Prostate gland (tissue), 2 donors: ENCODE results near the gene MAML2. TPM values are rescaled to one million over a fixed set of nuclear protein-coding genes. Genes with fewer than 3 reads are reported as not detected.

Experiments
- DNase-seq: peaks from one replicate; pipeline ENCODE4 v3.0.0-alpha.2; 2019; ENCODE audit warnings: low spot score
- H3K27ac ChIP-seq, 2 donors: fragments of 200-600 bp; sonication (generic); 2 replicates each; pipeline ENCODE4 v1.5.1; 2017 to 2019
- H3K27me3 ChIP-seq: fragments of 200-600 bp; sonication (generic); replicated peaks from 2 replicates; pipeline ENCODE4 v1.5.1; 2019; ENCODE audit not compliant: insufficient read depth
- H3K36me3 ChIP-seq, 2 donors: fragments of 200-600 bp; sonication (generic); 1 replicate in 1 of 2; 2 replicates in 1 of 2; pipeline versions ENCODE4 v1.5.1 to v1.8.1; 2017 to 2019
- H3K4me1 ChIP-seq: fragments of 200-600 bp; sonication (generic); replicated peaks from 2 replicates; pipeline ENCODE4 v1.5.1; 2019
- H3K4me3 ChIP-seq, 2 donors: fragments of 200-600 bp; sonication (generic); 2 replicates each; pipeline ENCODE4 v1.5.1; 2017 to 2019
- H3K9me3 ChIP-seq: fragments of 200-600 bp; sonication (generic); 2 replicates; pipeline ENCODE4 v1.5.1; 2017
- CTCF ChIP-seq, 4 experiments: fragments of 200-600 bp in 2 of 4; fragments of 450-650 bp in 2 of 4; sonication (generic) in 2 of 4; IDR thresholded peaks; 1 replicate in 3 of 4; 2 replicates in 1 of 4; pipeline ENCODE4 v1.5.1; 2016 to 2019; ENCODE audit warnings: antibody characterized with exemption in 4 of 4, mild to moderate bottlenecking in 2 of 4, moderate library complexity in 2 of 4
- POLR2A ChIP-seq: fragments of 450-650 bp; IDR thresholded peaks from one replicate; pipeline ENCODE4 v1.6.1; 2016; ENCODE audit warnings: antibody characterized with exemption, mild to moderate bottlenecking
- POLR2AphosphoS5 ChIP-seq: sonication (generic); formaldehyde crosslinking; IDR thresholded peaks from one replicate; pipeline ENCODE4 v1.6.1; 2017; ENCODE audit warnings: antibody characterized with exemption
- WGBS: methylation state at CpG from one replicate; pipeline ENCODE4 v1.1.5; 2018; 5-methylcytosine and 5-hydroxymethylcytosine counted together
- intact Hi-C: fragments of 100-400 bp; cut with DNase I; formaldehyde crosslinking; loops from one replicate; pipeline ENCODE4 v1.14.2; 2022
- total RNA-seq, 2 donors: library from RNA; depleted of rRNA; stranded (reverse); fragments of >200 nt; gene quantifications; one replicate each; pipeline ENCODE4 v1.1.0, GENCODE V29; 2016

MAML2 gene
- total RNA-seq, 2 donors from 2014 or later: 28.9 to 30.4 TPM

DNA sequence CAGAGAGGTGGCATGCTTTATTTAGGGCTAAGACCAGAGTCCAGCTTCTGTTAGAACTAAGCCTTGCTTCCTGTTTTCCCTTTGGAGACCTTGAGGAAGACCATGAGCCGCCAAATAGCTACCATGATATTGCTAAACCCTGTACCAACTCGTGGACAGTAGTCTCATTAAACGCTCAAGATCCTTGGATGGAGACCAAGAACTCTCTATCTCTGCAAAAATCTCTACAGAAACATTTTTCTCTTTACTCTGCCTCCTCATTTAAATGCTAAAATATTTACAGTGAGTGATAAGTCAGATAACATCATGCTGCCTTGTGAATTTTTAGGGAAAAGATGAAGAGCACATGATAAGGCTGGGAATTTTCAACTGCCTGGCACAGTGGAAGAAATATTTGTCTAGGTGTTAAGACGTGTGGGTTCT is 197.8 kb downstream of the MAML2 start:
- DNase-seq: peak; percentile 80
- TF ChIP-seq POLR2AphosphoS5 (peak; percentile 88), CTCF (IDR thresholded peaks at IDR 0.05) (no peak), POLR2A (no peak)
- no peaks in the 10 kb centered on the region for H3K36me3 ChIP-seq
- H3K9me3 ChIP-seq: no peaks in the 10 kb centered on the region
- intact Hi-C loops: no loop called here
- H3K27ac ChIP-seq: peak overlapping the region; percentile 53 to 66
- WGBS: 9% methylated on average over 4 of the region's 4 CpGs
- no peaks in the 10 kb centered on the region for H3K27me3 ChIP-seq
- H3K4me3 ChIP-seq: no peak overlapping the region
- H3K4me1 ChIP-seq: peaks cover 18% of the 10 kb centered on the region

GRCh38 chr11:96144553-96144952 is 198.4 kb downstream of the MAML2 start:
- Histone ChIP-seq H3K27ac (peak overlapping the region; percentile 53 to 66), H3K36me3 (no peaks in the 10 kb centered on the region), H3K4me3 (no peak overlapping the region), H3K4me1 (peaks cover 18% of the 10 kb centered on the region), H3K9me3 (no peaks in the 10 kb centered on the region), H3K27me3 (no peaks in the 10 kb centered on the region)
- no peak for DNase-seq
- no peak for TF ChIP-seq CTCF (IDR thresholded peaks at IDR 0.05)
- no peak for TF ChIP-seq POLR2AphosphoS5
- TF ChIP-seq POLR2A: no peak
- WGBS: 23% methylated on average over 2 of the region's 2 CpGs
- intact Hi-C loops: loop anchor here (5.0 kb wide), 1 partner anchor 92 kb away; no protein-coding TSS in a partner anchor

DNA sequence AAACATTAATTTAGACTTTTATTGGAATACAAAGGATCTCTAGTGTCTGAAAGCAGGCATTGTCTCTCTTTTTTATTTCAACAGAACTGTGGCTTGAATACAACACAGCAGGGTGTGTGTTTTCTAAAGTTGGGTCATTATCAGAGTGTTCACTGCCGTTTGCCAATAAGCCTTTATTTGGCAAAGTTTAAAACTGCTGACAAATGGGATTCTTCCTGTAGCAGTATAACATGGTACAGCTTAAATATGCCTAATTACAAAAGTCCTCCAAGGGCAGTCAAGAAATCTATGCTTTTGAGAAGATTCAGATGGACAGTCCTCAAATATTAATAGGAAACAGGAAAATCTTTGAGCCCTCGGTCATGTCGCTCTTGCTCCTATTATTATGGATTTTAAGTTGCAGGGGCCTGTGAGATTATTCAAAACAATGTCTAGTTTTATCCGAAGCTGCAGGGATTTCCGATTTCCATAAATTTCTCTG is 199.9 kb downstream of the MAML2 start:
- TF ChIP-seq CTCF (IDR thresholded peaks at IDR 0.05) (no peak), POLR2AphosphoS5 (peak; percentile 57)

DNA sequence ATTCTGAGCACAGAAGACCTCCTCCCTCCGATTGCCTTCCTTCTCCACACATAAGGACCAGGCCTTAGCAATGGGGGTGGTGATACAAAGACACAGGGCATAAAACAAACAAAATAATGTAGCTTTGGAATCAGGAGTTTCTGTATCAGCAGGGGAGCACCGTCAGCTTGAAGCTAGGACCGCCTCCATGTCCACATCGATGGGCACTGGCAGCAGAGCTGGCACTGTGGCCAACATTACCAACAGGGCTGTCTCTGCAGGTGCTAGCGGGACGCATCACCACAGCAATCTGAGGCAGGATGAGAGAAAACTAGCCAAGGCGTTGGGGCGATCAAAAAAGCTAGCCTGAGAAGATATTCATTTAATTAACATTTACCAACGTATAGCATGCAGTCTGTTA is 201.4 kb downstream of the MAML2 start:
- no peak for DNase-seq
- TF ChIP-seq POLR2AphosphoS5 (no peak), CTCF (IDR thresholded peaks at IDR 0.05) (no peak), POLR2A (no peak)
- Histone ChIP-seq H3K4me3 (no peak overlapping the region), H3K36me3 (no peaks in the 10 kb centered on the region), H3K27me3 (no peaks in the 10 kb centered on the region), H3K27ac (peak overlapping the region in 1 of 2 donors; percentile 53), H3K4me1 (peaks cover 18% of the 10 kb centered on the region), H3K9me3 (no peaks in the 10 kb centered on the region)
- intact Hi-C loops: loop anchor here (5.0 kb wide), 1 partner anchor 89 kb away; no protein-coding TSS in a partner anchor
- WGBS: 93% methylated on average over 9 of the region's 9 CpGs

More for the DNA sequence above, 199.9 kb downstream of the MAML2 start:
- DNase-seq: no peak
- intact Hi-C loops: loop anchor here (5.0 kb wide), 1 partner anchor 91 kb away; no protein-coding TSS in a partner anchor
- Histone ChIP-seq H3K9me3 (no peaks in the 10 kb centered on the region), H3K36me3 (no peaks in the 10 kb centered on the region), H3K4me3 (no peak overlapping the region), H3K27ac (peak overlapping the region; percentile 53 to 66), H3K27me3 (no peaks in the 10 kb centered on the region), H3K4me1 (peaks cover 18% of the 10 kb centered on the region)
- 29% methylated on average over 5 of the region's 5 CpGs for WGBS

DNA sequence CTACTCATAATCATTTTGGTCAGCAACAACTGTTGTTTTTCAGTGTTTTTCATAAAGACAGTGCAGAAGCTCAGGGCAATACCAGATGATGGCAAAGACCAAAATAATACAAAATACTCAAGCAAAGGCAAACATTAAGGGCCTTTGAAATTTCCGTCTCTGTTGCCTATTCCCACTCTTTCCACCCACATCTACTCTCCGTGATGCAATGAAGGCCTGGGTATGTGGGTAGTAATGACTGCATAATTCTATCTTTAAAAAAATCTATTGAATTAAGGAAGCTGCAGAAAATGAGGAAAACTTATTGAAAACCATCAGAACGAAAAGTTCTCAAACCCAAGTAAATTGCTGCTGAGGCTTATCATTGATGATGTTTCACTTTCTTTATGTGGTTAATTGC is 203.3 kb downstream of the MAML2 start:
- Histone ChIP-seq H3K27ac (no peak overlapping the region), H3K4me3 (no peak overlapping the region), H3K9me3 (no peaks in the 10 kb centered on the region), H3K36me3 (no peaks in the 10 kb centered on the region), H3K4me1 (peaks cover 16% of the 10 kb centered on the region), H3K27me3 (no peaks in the 10 kb centered on the region)
- intact Hi-C loops: loop anchor here (5.0 kb wide), 1 partner anchor 87 kb away; no protein-coding TSS in a partner anchor
- no peak for TF ChIP-seq POLR2A
- TF ChIP-seq POLR2AphosphoS5: no peak
- TF ChIP-seq CTCF (IDR thresholded peaks at IDR 0.05): no peak
- WGBS: 95% methylated on average over 3 of the region's 3 CpGs
- DNase-seq: no peak
